OCI-M2 (cell line): ENCODE results near the gene TRPM2.

ENCODE experiments used
- DNase-seq: peaks from one replicate; lab custom pipeline; 2025; ENCODE audit not compliant: unreplicated experiment; lab: John Stamatoyannopoulos, UW

Gene TRPM2

GRCh38 chr21:44441581-44442265 lies 88.3 kb downstream of the TRPM2 start:
- no peak for DNase-seq

- no peak for DNase-seq
Observed at GRCh38 chr21:44442266-44443125, 89.1 kb downstream of the TRPM2 start.

DNA sequence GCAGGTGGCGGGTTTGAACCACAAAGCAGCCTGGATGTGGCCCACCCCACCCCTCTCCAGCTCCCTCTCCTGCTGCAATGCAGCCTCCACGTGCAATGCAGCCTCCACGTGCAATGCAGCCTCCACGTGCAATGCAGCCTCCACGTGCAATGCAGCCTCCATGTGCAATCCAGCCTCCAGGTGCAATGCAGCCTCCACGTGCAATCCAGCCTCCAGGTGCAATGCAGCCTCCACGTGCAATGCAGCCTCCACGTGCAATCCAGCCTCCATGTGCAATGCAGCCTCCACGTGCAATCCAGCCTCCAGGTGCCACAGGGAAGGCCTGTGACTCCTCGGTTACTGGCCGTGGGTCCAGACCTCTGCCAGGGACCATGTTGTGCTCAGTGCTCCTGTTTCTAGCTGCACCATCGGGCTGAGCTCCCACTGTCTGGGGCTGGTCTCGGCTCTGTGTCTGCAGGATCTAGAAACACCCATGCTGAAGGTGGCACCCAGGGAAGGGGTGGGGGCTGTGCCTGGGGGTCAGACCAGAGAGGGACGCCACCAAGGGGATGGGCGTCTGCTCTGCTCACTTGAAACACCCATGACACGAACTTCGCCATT lies 90.0 kb downstream of the TRPM2 start:
- DNase-seq: no peak

- DNase-seq: no peak
Observed at GRCh38 chr21:44443891-44444285, 90.5 kb downstream of the TRPM2 start.

GRCh38 chr21:44444286-44444931 lies 91.0 kb downstream of the TRPM2 start:
- no peak for DNase-seq

DNA sequence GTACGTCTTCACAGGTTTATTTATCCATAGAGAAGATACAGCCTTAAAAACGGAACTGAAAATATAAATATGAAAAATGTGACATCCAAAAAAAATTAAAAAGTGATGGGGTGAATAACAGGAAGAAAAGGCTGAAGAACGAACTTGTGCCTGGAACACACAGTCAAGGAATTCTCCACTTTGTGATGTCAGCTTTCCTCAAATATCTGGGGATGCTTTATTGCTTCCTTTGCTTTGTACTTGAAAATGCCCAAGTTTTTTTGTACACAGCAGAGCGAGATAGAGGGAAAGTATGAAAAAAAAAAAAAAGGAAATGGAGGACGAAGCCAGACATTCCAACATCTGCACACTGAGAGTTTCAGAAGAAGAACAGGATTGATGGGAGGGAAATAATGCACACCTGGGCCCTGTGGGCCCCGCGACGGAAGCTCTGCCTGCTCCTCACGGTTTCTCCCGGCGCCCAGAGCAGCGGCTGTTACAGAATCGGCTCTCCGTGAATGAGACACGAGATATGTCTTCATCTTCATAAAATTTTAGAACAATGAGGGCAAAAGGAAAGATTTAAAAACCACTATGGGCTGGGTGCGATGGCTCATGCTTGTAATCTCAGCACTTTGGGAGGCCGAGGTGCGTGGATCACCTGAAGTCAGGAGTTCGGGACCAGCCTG lies 91.9 kb downstream of the TRPM2 start:
- no peak for DNase-seq

GRCh38 chr21:44448651-44449131 lies 95.3 kb downstream of the TRPM2 start:
- no peak for DNase-seq

DNA sequence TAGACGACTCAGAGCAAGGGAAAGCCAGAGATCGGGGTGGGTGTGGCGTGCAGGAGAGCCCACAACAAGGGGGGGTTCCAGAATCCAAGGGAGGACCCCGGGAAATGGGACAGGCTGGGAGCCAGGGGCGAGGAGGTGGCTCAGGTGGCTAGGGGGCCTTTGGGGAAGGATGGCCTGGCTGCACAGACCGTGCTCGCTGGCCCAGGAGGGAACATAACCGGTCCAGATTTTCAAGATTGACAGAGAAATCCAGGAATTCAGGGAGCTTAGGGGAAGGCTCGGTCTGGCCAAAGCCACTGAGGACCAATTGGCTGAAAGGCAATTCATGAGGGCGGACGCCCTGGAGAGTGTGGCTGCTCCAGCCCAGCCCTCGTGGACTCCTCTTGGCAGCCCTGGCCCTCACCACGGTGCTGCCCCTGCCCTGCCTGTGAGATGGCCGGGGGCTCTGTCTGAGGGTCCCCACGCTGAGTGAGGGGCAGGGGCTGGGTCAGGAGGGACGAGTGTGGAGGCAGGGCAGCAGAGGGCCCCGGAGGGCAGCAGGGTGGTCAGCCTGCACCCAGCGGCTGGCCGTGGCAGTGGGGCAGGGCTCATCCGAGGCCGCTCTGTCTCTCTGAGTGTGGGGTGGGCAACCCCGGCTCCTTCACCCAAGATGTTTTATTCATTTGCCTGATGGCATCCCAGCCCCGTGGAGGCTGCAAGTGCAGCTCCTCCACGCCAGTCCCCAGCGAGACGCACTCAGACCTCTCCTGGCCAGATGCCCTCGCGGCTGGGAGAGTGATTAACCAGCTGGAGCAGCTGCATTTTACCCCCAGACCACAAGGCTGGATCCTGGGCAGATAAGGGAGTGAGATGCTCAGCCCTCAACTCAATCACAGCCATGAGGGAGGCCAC lies 96.3 kb downstream of the TRPM2 start:
- DNase-seq: no peak

DNA sequence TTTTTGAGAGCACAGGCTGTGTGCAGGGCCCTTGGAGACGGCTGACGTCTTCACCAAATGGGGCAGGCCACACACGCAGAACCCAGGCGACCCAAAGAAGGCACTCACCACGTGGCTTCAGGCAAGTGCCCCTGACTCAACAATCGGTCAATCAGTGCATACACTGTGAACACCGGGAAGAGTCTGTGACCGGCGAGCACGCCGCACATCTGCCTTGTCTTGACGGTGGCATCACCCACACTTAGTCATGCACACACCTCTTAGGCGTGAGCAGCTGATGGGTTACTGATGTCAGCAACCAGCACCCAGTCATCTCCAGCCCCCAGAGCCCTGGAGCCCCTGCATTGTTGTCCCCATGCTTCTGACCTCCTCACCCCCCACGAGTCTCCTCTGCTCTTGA lies 97.0 kb downstream of the TRPM2 start:
- no peak for DNase-seq

- no peak for DNase-seq
Observed at GRCh38 chr21:44450999-44451398, 97.6 kb downstream of the TRPM2 start.

- DNase-seq: no peak
Observed at GRCh38 chr21:44453120-44453519, 99.7 kb downstream of the TRPM2 start.

DNA sequence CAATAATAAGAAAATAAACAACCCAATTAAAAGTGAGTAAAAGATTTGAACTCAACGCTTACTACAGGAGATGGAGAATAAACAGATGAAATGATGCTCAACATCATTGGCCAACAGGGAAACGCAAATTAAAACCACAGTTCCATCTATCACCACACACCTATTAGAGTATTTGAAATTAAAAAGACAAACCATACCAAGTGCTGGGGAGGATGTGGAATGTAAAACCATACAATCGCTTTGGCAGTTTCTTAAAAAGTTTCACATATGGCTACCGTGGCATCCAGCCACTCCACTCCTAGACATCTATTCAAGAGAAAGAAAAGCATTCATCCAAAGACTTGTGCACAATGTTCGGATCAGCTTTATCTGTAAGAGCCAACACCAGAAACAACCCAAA lies 100.6 kb downstream of the TRPM2 start:
- no peak for DNase-seq

GRCh38 chr21:44454747-44455523 lies 101.5 kb downstream of the TRPM2 start, which contains the start of gene LRRC3:
Gene LRRC3, plus strand, starts transcription at chr21:44455510. Its CDS starts 1,135 bp downstream, at chr21:44456645.
- DNase-seq: peak; percentile 90

GRCh38 chr21:44455524-44456213 lies 102.2 kb downstream of the TRPM2 start:
- DNase-seq: peak; percentile 40

DNA sequence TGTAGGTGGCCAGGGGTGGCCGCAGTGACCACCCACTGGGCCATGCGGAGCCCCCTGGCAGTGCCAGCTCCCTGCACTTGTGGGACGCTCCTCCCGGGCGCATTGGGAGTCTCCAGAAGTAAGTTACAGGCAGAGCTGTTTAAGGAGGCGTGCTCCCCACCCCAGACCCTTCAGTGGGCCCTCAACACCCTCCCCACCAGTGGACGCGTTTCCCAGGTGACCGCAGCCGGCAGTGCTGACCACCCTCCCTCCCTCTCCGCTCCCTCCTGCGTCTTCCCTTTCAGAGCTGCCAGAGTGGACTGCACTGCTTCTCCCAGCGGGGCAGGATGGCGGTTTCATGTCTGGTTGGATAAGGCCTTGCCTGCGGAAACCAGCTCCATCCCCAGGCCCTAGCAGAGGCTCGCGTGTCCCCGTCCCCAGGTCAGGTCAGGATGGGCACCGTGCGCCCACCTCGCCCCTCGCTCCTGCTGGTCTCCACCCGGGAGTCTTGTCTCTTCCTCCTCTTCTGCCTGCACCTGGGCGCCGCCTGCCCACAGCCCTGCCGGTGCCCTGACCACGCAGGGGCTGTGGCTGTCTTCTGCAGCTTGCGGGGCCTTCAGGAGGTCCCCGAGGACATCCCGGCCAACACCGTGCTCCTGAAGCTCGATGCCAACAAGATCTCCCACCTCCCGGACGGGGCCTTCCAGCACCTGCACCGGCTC lies 102.9 kb downstream of the TRPM2 start:
- DNase-seq: no peak

- DNase-seq: no peak
Observed at GRCh38 chr21:44456915-44457736, 103.7 kb downstream of the TRPM2 start.
